Esophagus muscularis mucosa (tissue), 4 donors: ENCODE measurements around the gene MTHFD2L. TPM values are rescaled to one million over a fixed set of nuclear protein-coding genes. Genes with fewer than 3 reads are reported as not detected.

Source experiments
- DNase-seq: peaks from one replicate; pipeline ENCODE4 v3.0.0-alpha.2; 2017; ENCODE audit errors: extremely low spot score
- H3K27ac ChIP-seq, 4 donors: fragments of 200-600 bp; sonication (generic); replicated peaks in 1 of 4; 1 replicate in 3 of 4; 2 replicates in 1 of 4; pipeline ENCODE4 v1.5.1; 2016 to 2019; ENCODE audit warnings: mild to moderate bottlenecking in 1 of 4
- H3K27me3 ChIP-seq, 4 donors: fragments of 200-600 bp; sonication (generic); one replicate each; pipeline versions ENCODE4 v1.5.1 to v1.6.0; 2016 to 2019
- H3K36me3 ChIP-seq, 4 donors: fragments of 200-600 bp; sonication (generic); one replicate each; pipeline ENCODE4 v1.5.1; 2016 to 2019
- H3K4me1 ChIP-seq, 4 donors: fragments of 200-600 bp; sonication (generic); one replicate each; pipeline ENCODE4 v1.5.1; 2016 to 2019
- H3K4me3 ChIP-seq, 4 donors: fragments of 200-600 bp; sonication (generic); 1 replicate in 2 of 4; 2 replicates in 2 of 4; pipeline ENCODE4 v1.5.1; 2016 to 2019; ENCODE audit warnings: mild to moderate bottlenecking in 4 of 4, moderate library complexity in 1 of 4
- H3K9me3 ChIP-seq, 4 donors: fragments of 200-600 bp; sonication (generic); 1 replicate in 3 of 4; 2 replicates in 1 of 4; pipeline ENCODE4 v1.5.1; 2016 to 2019
- EP300 ChIP-seq: sonication (generic); formaldehyde crosslinking; IDR thresholded peaks from one replicate; pipeline ENCODE4 v1.6.1; 2017; ENCODE audit warnings: antibody characterized with exemption
- POLR2A ChIP-seq: fragments of 450-650 bp; IDR thresholded peaks from one replicate; pipeline ENCODE4 v1.6.1; 2017; ENCODE audit warnings: antibody characterized with exemption, moderate library complexity, mild to moderate bottlenecking, low read depth
- POLR2AphosphoS5 ChIP-seq, 2 donors: sonication (generic); formaldehyde crosslinking; IDR thresholded peaks; one replicate each; pipeline ENCODE4 v1.6.1; 2017; ENCODE audit warnings: antibody characterized with exemption in 2 of 2
- WGBS: methylation state at CpG from one replicate; pipeline ENCODE4 v1.1.5; 2018; 5-methylcytosine and 5-hydroxymethylcytosine counted together
- intact Hi-C: fragments of 100-400 bp; cut with DNase I; formaldehyde crosslinking; loops from one replicate; pipeline ENCODE4 v1.15.1; 2023
- total RNA-seq, 4 donors: library from RNA; depleted of rRNA; stranded (reverse); fragments of >200 nt; gene quantifications; one replicate each; pipeline versions ENCODE4 v1.1.0 to v1.2.1, GENCODE V29; 2016
- TF ChIP-seq, protein P1 (sequence below), 3 experiments: fragments of 200-600 bp in 2 of 3; fragments of 450-650 bp in 1 of 3; sonication (generic) in 2 of 3; IDR thresholded peaks; one replicate each; pipeline ENCODE4 v1.5.1; 2017 to 2019; ENCODE audit warnings: antibody characterized with exemption in 3 of 3, mild to moderate bottlenecking in 2 of 3, moderate library complexity in 1 of 3

MTHFD2L gene
- total RNA-seq, 4 donors from 2014 or later: 10.2 to 23.7 (median 19.2) TPM

DNA sequence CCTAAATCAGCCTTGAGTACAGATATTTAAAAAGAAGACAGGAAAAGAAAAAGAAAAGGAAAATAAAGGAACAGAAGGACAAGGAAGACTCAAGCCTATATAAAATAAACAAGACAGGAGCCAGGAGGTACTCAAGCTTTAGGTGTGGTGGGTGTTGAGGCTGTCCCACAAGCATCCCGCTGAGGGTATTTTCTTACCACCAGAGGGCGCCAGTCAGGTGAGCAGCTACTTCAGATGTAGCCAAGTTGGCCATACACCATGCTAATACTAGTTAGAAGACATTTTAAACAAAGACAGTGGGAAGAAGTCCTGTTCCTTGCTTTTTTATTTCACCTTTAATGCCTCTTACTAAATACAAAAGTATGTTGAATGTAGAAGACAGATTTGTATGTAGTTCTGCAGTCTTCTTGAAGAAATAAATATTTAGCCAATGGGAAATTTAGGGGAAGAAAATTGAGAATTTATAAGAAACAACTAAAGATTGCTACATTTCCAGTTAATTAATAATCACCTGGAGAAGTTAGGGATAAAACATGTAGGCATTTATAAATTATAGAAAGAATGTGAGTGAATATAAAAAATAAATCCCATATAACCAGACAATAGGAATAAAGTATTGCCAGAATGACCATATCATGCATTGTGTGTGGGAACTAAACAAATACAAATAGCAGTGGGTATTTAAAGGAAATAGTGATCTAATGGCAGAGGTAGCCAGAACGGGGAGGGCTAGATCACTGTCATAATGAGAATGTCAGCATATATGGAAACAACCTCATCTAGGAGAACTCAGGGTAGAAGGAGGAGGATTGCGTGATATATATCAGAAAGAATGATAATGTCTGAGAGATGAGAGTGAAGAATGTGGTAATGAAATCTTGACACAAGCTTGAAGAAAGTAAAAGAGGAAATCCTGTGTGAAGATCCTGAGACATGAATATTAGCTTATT is 71.0 kb downstream of the MTHFD2L start:
- intact Hi-C loops: loop anchor here (10.0 kb wide), 1 partner anchor 86 kb away; no protein-coding TSS in a partner anchor
- peaks cover 0 to 3% (median 0%) of the 10 kb centered on the region in 4 donors for H3K4me1 ChIP-seq
- H3K4me3 ChIP-seq: no peak overlapping the region
- TF ChIP-seq, protein P1, sequence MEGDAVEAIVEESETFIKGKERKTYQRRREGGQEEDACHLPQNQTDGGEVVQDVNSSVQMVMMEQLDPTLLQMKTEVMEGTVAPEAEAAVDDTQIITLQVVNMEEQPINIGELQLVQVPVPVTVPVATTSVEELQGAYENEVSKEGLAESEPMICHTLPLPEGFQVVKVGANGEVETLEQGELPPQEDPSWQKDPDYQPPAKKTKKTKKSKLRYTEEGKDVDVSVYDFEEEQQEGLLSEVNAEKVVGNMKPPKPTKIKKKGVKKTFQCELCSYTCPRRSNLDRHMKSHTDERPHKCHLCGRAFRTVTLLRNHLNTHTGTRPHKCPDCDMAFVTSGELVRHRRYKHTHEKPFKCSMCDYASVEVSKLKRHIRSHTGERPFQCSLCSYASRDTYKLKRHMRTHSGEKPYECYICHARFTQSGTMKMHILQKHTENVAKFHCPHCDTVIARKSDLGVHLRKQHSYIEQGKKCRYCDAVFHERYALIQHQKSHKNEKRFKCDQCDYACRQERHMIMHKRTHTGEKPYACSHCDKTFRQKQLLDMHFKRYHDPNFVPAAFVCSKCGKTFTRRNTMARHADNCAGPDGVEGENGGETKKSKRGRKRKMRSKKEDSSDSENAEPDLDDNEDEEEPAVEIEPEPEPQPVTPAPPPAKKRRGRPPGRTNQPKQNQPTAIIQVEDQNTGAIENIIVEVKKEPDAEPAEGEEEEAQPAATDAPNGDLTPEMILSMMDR (IDR thresholded peaks at IDR 0.05): peak; percentile 63 to 84 (median 69)
- no peak for TF ChIP-seq POLR2A
- H3K36me3 ChIP-seq: peaks cover 0 to 7% (median 0%) of the 10 kb centered on the region in 4 donors
- no peak overlapping the region for H3K27ac ChIP-seq
- no peaks in the 10 kb centered on the region for H3K27me3 ChIP-seq
- WGBS: 47% methylated on average over 4 of the region's 4 CpGs
- no peaks in the 10 kb centered on the region for H3K9me3 ChIP-seq
- no peak for DNase-seq

DNA sequence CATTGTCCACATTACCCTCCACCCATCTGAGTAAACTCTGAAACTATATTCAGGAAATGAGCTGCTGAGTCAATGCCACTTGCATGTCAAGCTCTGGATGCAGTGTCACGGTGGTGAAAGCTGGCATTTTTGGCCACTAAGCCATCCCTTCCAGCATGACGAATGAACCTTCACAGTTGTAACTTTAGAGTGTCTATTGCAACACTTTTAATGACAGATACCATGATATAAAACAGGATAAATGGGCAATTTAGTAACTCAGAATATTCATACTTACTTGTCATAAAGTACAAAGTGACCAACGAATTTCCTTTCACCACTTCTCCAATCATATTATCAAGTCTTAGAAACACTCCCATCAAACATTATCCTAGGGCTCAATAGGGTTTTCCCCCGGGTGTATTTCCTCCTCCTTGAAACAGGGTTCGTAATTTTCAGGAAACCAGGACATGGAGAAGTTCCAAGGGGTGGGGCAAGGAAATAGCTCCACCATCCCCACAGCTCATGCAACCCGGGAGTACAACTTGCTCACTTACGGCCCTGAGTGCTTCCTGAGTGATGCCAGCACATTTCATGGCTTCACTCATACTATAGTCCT is 73.1 kb downstream of the MTHFD2L start:
- DNase-seq: no peak
- Histone ChIP-seq H3K4me1 (peaks cover 0 to 3% (median 0%) of the 10 kb centered on the region in 4 donors), H3K27ac (no peak overlapping the region), H3K36me3 (no peaks in the 10 kb centered on the region), H3K27me3 (no peaks in the 10 kb centered on the region), H3K9me3 (no peaks in the 10 kb centered on the region), H3K4me3 (no peak overlapping the region)
- intact Hi-C loops: no loop called here
- TF ChIP-seq POLR2A (no peak), EP300 (no peak), POLR2AphosphoS5 (IDR thresholded peaks at IDR 0.05) (no peak)
- TF ChIP-seq, protein P1 (IDR thresholded peaks at IDR 0.05): no peak
- WGBS: 64% methylated on average over 7 of the region's 7 CpGs

DNA sequence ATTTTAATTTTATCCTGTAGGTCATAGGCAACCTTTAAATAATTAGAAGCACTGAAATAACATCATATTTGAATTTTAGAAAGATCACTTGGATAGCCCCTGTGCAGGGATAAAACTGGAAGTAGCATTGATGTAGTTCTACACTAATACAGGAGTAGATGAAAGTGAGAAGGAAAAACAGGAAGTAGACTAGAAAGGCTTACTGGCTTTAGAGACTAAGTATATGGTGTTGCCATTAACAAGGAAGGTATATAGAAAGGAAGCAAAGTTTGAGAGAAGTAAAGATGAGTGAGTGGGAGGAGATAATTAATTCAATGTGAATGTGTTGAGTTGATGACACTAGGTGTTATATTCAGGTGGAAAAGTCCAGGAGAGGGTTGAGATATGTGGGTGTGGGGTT is 77.2 kb downstream of the MTHFD2L start:
- H3K36me3 ChIP-seq: no peaks in the 10 kb centered on the region
- DNase-seq: no peak
- no peak overlapping the region for H3K4me3 ChIP-seq
- H3K4me1 ChIP-seq: peaks cover 0 to 3% (median 0%) of the 10 kb centered on the region in 4 donors
- no peaks in the 10 kb centered on the region for H3K27me3 ChIP-seq
- no peak for TF ChIP-seq POLR2A
- TF ChIP-seq EP300: no peak
- TF ChIP-seq POLR2AphosphoS5 (IDR thresholded peaks at IDR 0.05): no peak
- TF ChIP-seq, protein P1 (IDR thresholded peaks at IDR 0.05): no peak
- no peak overlapping the region for H3K27ac ChIP-seq
- H3K9me3 ChIP-seq: no peaks in the 10 kb centered on the region
- intact Hi-C loops: no loop called here

DNA sequence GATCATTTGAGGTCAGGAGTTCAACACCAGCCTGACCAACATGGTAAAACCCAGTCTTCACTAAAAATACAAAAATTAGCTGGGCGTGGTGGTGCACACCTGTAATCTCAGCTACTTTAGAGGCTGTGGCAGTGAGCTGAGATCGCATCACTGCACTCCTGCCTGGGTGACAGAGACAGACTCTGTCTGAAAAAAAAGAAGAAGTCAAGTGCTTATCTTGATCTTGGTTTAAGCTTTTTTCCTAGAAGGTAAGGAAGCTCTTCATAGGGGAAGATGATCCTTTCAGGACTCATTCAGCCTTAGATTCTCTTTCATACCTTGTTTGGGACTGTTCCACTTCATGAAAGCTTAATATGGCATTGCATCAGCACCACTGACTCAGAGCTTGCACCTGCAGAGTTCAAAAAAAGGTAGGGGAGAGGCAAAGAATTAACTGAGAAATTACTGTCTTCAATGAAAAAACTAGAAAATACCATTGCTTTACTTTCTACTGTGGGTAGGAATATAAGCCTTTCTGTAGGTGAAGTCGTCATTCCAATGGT is 79.6 kb downstream of the MTHFD2L start:
- Histone ChIP-seq H3K27ac (no peak overlapping the region), H3K27me3 (no peaks in the 10 kb centered on the region), H3K9me3 (no peaks in the 10 kb centered on the region), H3K4me1 (no peaks in the 10 kb centered on the region), H3K36me3 (no peaks in the 10 kb centered on the region), H3K4me3 (no peak overlapping the region)
- intact Hi-C loops: no loop called here
- no peak for DNase-seq
- TF ChIP-seq, protein P1 (IDR thresholded peaks at IDR 0.05): no peak
- TF ChIP-seq POLR2AphosphoS5 (IDR thresholded peaks at IDR 0.05) (no peak), EP300 (no peak), POLR2A (no peak)
- WGBS: 77% methylated on average over 3 of the region's 3 CpGs
